NOMO-1 (cell line): ENCODE data around the gene ATG16L2.
"Not testable (repeated sequence)": the region's sequence is repeated elsewhere in the genome, so short reads cannot be mapped to it uniquely, and the experiment has no call there.

Experiments
- DNase-seq, 2 experiments: peaks; one replicate each; lab custom pipeline; 2025; ENCODE audit not compliant: unreplicated experiment in 2 of 2; lab: John Stamatoyannopoulos, UW

Gene ATG16L2

GRCh38 chr11:72779495-72780128, 34.6 kb upstream of the ATG16L2 start:
- no peak for DNase-seq

GRCh38 chr11:72780296-72781062, 33.7 kb upstream of the ATG16L2 start:
- no peak for DNase-seq

GRCh38 chr11:72781063-72781312, 33.2 kb upstream of the ATG16L2 start:
- no peak for DNase-seq

GRCh38 chr11:72781313-72782080, 32.7 kb upstream of the ATG16L2 start:
- DNase-seq: no peak

GRCh38 chr11:72782081-72782920, 31.9 kb upstream of the ATG16L2 start:
- no peak for DNase-seq

- no peak for DNase-seq
Observed at GRCh38 chr11:72783144-72783905, 30.9 kb upstream of the ATG16L2 start.

- no peak for DNase-seq
Observed at GRCh38 chr11:72784662-72785061, 29.5 kb upstream of the ATG16L2 start.

GRCh38 chr11:72786305-72787215, 27.7 kb upstream of the ATG16L2 start:
- no peak for DNase-seq

- DNase-seq: peak; percentile 67 to 79
Observed at GRCh38 chr11:72787216-72788104, 26.8 kb upstream of the ATG16L2 start.

GRCh38 chr11:72788241-72788640, 26.0 kb upstream of the ATG16L2 start:
- no peak for DNase-seq

- DNase-seq: no peak
Observed at GRCh38 chr11:72789493-72790131, 24.6 kb upstream of the ATG16L2 start.

- DNase-seq: not testable (repeated sequence)
Observed at GRCh38 chr11:72791228-72791627, 23.0 kb upstream of the ATG16L2 start.

GRCh38 chr11:72792437-72793021, 21.7 kb upstream of the ATG16L2 start:
- no peak for DNase-seq

- DNase-seq: no peak
Observed at GRCh38 chr11:72793076-72793424, 21.2 kb upstream of the ATG16L2 start.

- DNase-seq: peak; percentile 92 to 94
Observed at GRCh38 chr11:72793425-72794367, 20.5 kb upstream of the ATG16L2 start, which contains the start of gene STARD10. Gene STARD10 (minus strand): TSS chr11:72794047. CDS start chr11:72781181, 12,866 bp downstream.

GRCh38 chr11:72798361-72798760, 15.8 kb upstream of the ATG16L2 start:
- no peak for DNase-seq
